Body of pancreas (tissue), 4 donors: ENCODE measurements around the gene NMNAT3. TPM values are rescaled to one million over a fixed set of nuclear protein-coding genes. Genes with fewer than 3 reads are reported as not detected.

Source experiments
- ATAC-seq: fragments of 150-250 bp; one replicate; pipeline ENCODE4 v1.9.1; 2016
- DNase-seq, 4 donors: peaks; one replicate each; pipeline ENCODE4 v3.0.0-alpha.2; 2019
- H3K27ac ChIP-seq, 4 donors: fragments of 200-600 bp; sonication (generic); 1 replicate in 3 of 4; 2 replicates in 1 of 4; pipeline versions ENCODE4 v1.5.1 to v1.6.1; 2016 to 2019; ENCODE audit warnings: mild to moderate bottlenecking in 1 of 4, mixed read lengths in 1 of 4, moderate library complexity in 1 of 4
- H3K27me3 ChIP-seq, 2 donors: fragments of 200-600 bp; sonication (generic); one replicate each; pipeline ENCODE4 v1.6.0; 2016; ENCODE audit warnings: mild to moderate bottlenecking in 1 of 2
- H3K36me3 ChIP-seq, 2 donors: fragments of 200-600 bp; sonication (generic); replicated peaks in 1 of 2; 2 replicates each; pipeline ENCODE4 v1.5.1; 2016; ENCODE audit warnings: low read depth in 2 of 2; ENCODE audit not compliant: insufficient read depth in 1 of 2
- H3K4me1 ChIP-seq: fragments of 200-600 bp; sonication (generic); one replicate; pipeline ENCODE4 v1.6.0; 2016
- H3K4me3 ChIP-seq, 2 donors: fragments of 200-600 bp; sonication (generic); 1 replicate in 1 of 2; 2 replicates in 1 of 2; pipeline ENCODE4 v1.5.1; 2016 to 2019
- H3K9me3 ChIP-seq, 3 donors: fragments of 200-600 bp; sonication (generic); 1 replicate in 2 of 3; 2 replicates in 1 of 3; pipeline ENCODE4 v1.5.1; 2016
- CTCF ChIP-seq, 7 experiments: fragments of 450-650 bp in 4 of 7; fragments of 200-600 bp in 3 of 7; sonication (generic) in 3 of 7; IDR thresholded peaks; one replicate each; pipeline ENCODE4 v1.5.1; 2016 to 2019; ENCODE audit warnings: antibody characterized with exemption in 7 of 7
- POLR2A ChIP-seq, 3 donors: fragments of 450-650 bp; IDR thresholded peaks; one replicate each; pipeline ENCODE4 v1.6.1; 2016; ENCODE audit warnings: antibody characterized with exemption in 3 of 3, mild to moderate bottlenecking in 2 of 3
- WGBS, 2 donors: methylation state at CpG; one replicate each; pipeline ENCODE4 v1.1.5; 2017; 5-methylcytosine and 5-hydroxymethylcytosine counted together
- intact Hi-C: fragments of 100-400 bp; cut with DNase I; formaldehyde crosslinking; loops from one replicate; pipeline ENCODE4 v1.15.1; 2023
- total RNA-seq, 2 donors: library from RNA; depleted of rRNA; stranded (reverse); fragments of >200 nt; gene quantifications; one replicate each; pipeline ENCODE4 v1.1.0, GENCODE V29; 2016

NMNAT3 gene
- total RNA-seq, 2 donors from 2014 or later, result 5.7 to 12.9 TPM

GRCh38 chr3:139574026-139574947 is 103.5 kb downstream of the NMNAT3 start:
- 11 to 18% methylated on average over 1 of the region's 1 CpG for WGBS, 2 donors
- intact Hi-C loops, result loop anchor here (10.0 kb wide), 1 partner anchor 351 kb away; no protein-coding TSS in a partner anchor
- Histone ChIP-seq H3K27ac (no peak overlapping the region), H3K9me3 (no peaks in the 10 kb centered on the region), H3K27me3 (no peaks in the 10 kb centered on the region), H3K36me3 (no peaks in the 10 kb centered on the region), H3K4me3 (no peak overlapping the region), H3K4me1 (peaks cover 12% of the 10 kb centered on the region)
- DNase-seq (peak; percentile 59 to 87 (median 66)), ATAC-seq (no peak)
- TF ChIP-seq POLR2A (IDR thresholded peaks at IDR 0.05), result no peak
- TF ChIP-seq CTCF (IDR thresholded peaks at IDR 0.05), result no peak

- WGBS, 2 donors, result 75 to 79% methylated on average over 6 of the region's 6 CpGs
- DNase-seq, result no peak
Observed at GRCh38 chr3:139572847-139573672, 104.7 kb downstream of the NMNAT3 start.

GRCh38 chr3:139571711-139572110 is 106.1 kb downstream of the NMNAT3 start:
- TF ChIP-seq CTCF (IDR thresholded peaks at IDR 0.05) (no peak), POLR2A (IDR thresholded peaks at IDR 0.05) (no peak)
- Histone ChIP-seq H3K36me3 (no peaks in the 10 kb centered on the region), H3K4me3 (no peak overlapping the region), H3K27ac (no peak overlapping the region), H3K9me3 (no peaks in the 10 kb centered on the region), H3K4me1 (peaks cover 12% of the 10 kb centered on the region), H3K27me3 (no peaks in the 10 kb centered on the region)
- intact Hi-C loops, result loop anchor here (10.0 kb wide), 1 partner anchor 353 kb away; no protein-coding TSS in a partner anchor
- no peak for DNase-seq
- 59 to 100% methylated on average over 1 of the region's 1 CpG for WGBS, 2 donors
- ATAC-seq, result no peak

More at GRCh38 chr3:139572847-139573672, 104.7 kb downstream of the NMNAT3 start:
- no peak overlapping the region for H3K27ac ChIP-seq
- H3K4me1 ChIP-seq, result peaks cover 12% of the 10 kb centered on the region
- no peaks in the 10 kb centered on the region for H3K36me3 ChIP-seq
- intact Hi-C loops, result loop anchor here (10.0 kb wide), 1 partner anchor 352 kb away; no protein-coding TSS in a partner anchor
- ATAC-seq, result no peak
- H3K9me3 ChIP-seq, result no peaks in the 10 kb centered on the region
- no peak overlapping the region for H3K4me3 ChIP-seq
- TF ChIP-seq POLR2A (IDR thresholded peaks at IDR 0.05) (no peak), CTCF (IDR thresholded peaks at IDR 0.05) (no peak)
- H3K27me3 ChIP-seq, result no peaks in the 10 kb centered on the region

- Histone ChIP-seq H3K9me3 (no peaks in the 10 kb centered on the region), H3K27ac (no peak overlapping the region), H3K27me3 (no peaks in the 10 kb centered on the region), H3K36me3 (no peaks in the 10 kb centered on the region), H3K4me1 (peaks cover 30% of the 10 kb centered on the region), H3K4me3 (no peak overlapping the region)
- no peak for ATAC-seq
- TF ChIP-seq CTCF (IDR thresholded peaks at IDR 0.05) (peak in 2 of 7 experiments; percentile 19 to 25), POLR2A (IDR thresholded peaks at IDR 0.05) (no peak)
- DNase-seq, result no peak
- intact Hi-C loops, result no loop called here
- 79 to 86% methylated on average over 5 of the region's 5 CpGs for WGBS, 2 donors
Observed at GRCh38 chr3:139564294-139564861, 113.4 kb downstream of the NMNAT3 start.
